H1 (cell line): ENCODE measurements around the gene JAKMIP1. TPM values are rescaled to one million over a fixed set of nuclear protein-coding genes. Genes with fewer than 3 reads are reported as not detected.

Experiments used
- CTCF ChIA-PET: fragments of 300-600 bp; sonication (Branson Sonifier 250); formaldehyde crosslinking; loops from one replicate; lab custom pipeline; 2021; ENCODE audit not compliant: partially characterized antibody; lab: Charles Lee
- POLR2A ChIA-PET: fragments of 300-600 bp; sonication (Branson Sonifier 250); formaldehyde crosslinking; loops from one replicate; lab custom pipeline; 2021; ENCODE audit warnings: inconsistent platforms; ENCODE audit not compliant: partially characterized antibody; lab: Charles Lee
- DNase-seq, 2 experiments: peaks; one replicate each; pipeline versions ENCODE4 v3.0.0 to v3.0.0-alpha.2; 2010 to 2022; ENCODE audit warnings: low spot score in 2 of 2, low read depth in 1 of 2, mixed read lengths in 1 of 2
- FAIRE-seq: peaks from 2 replicates; lab custom pipeline; 2011; peaks lifted over from hg19 to GRCh38; lab: Jason Lieb, UNC
- H2AFZ ChIP-seq: 2 replicates; pipeline ENCODE4 v1.8.1; 2012; ENCODE audit warnings: low read length, inconsistent platforms
- H2AK5ac ChIP-seq: 2 replicates; pipeline ENCODE4 v1.6.1; 2013; ENCODE audit warnings: low read depth, low read length
- H2BK120ac ChIP-seq: replicated peaks from 2 replicates; pipeline ENCODE3; 2013; ENCODE audit warnings: low read depth, low read length, inconsistent platforms
- H2BK12ac ChIP-seq: 2 replicates; pipeline ENCODE4 v1.6.1; 2013; ENCODE audit warnings: low read depth, low read length
- H2BK15ac ChIP-seq: 2 replicates; pipeline ENCODE4 v1.6.1; 2013; ENCODE audit warnings: low read length
- H2BK20ac ChIP-seq: 2 replicates; pipeline ENCODE4 v1.6.1; 2013; ENCODE audit warnings: low read length
- H2BK5ac ChIP-seq: 2 replicates; pipeline ENCODE4 v1.6.1; 2013; ENCODE audit warnings: low read depth, low read length
- H3K14ac ChIP-seq: 2 replicates; pipeline ENCODE4 v1.6.1; 2013; ENCODE audit warnings: inconsistent platforms; ENCODE audit not compliant: insufficient read length
- H3K18ac ChIP-seq: 2 replicates; pipeline ENCODE4 v1.6.1; 2013; ENCODE audit warnings: low read length; ENCODE audit errors: extremely low read depth
- H3K23ac ChIP-seq: 2 replicates; pipeline ENCODE4 v1.6.1; 2013; ENCODE audit warnings: inconsistent platforms; ENCODE audit not compliant: insufficient read length
- H3K23me2 ChIP-seq: 2 replicates; pipeline ENCODE4 v1.6.1; 2013; ENCODE audit warnings: low read depth, low read length
- H3K27ac ChIP-seq: 2 replicates; pipeline ENCODE4 v1.6.1; 2011; ENCODE audit warnings: low read depth, low read length, inconsistent platforms
- H3K27me3 ChIP-seq, 4 experiments: replicated peaks in 1 of 4; 1 replicate in 1 of 4; 2 replicates in 3 of 4; pipeline versions ENCODE4 v1.6.1 to v1.8.1; 2011 to 2013; ENCODE audit warnings: low read length in 3 of 4, mild to moderate bottlenecking in 3 of 4, inconsistent platforms in 2 of 4, mixed read lengths in 2 of 4, moderate library complexity in 1 of 4; ENCODE audit not compliant: control insufficient read depth in 3 of 4, insufficient read depth in 3 of 4; ENCODE audit errors: extremely low read depth in 1 of 4
- H3K36me3 ChIP-seq, 4 experiments: 2 replicates each; pipeline versions ENCODE4 v1.6.1 to v1.8.1; 2011 to 2013; ENCODE audit warnings: mild to moderate bottlenecking in 4 of 4, low read length in 3 of 4, moderate library complexity in 2 of 4, control low read depth in 1 of 4, inconsistent platforms in 1 of 4; ENCODE audit not compliant: insufficient read depth in 4 of 4, control insufficient read depth in 2 of 4
- H3K4ac ChIP-seq: replicated peaks from 2 replicates; pipeline ENCODE3; 2013; ENCODE audit warnings: low read length, low read depth, mixed read lengths, inconsistent platforms; ENCODE audit not compliant: insufficient read length
- H3K4me1 ChIP-seq, 4 experiments: replicated peaks in 1 of 4; 1 replicate in 1 of 4; 2 replicates in 3 of 4; pipeline versions ENCODE4 v1.6.1 to v1.8.1; 2011 to 2013; ENCODE audit warnings: low read length in 3 of 4, inconsistent platforms in 2 of 4, mixed read lengths in 1 of 4; ENCODE audit not compliant: insufficient read depth in 4 of 4, control insufficient read depth in 3 of 4
- H3K4me2 ChIP-seq, 2 experiments: 2 replicates each; pipeline versions ENCODE4 v1.6.1 to v1.8.1; 2011 to 2013; ENCODE audit warnings: low read depth in 2 of 2, low read length in 2 of 2, control low read depth in 1 of 2, inconsistent platforms in 1 of 2, mild to moderate bottlenecking in 1 of 2; ENCODE audit not compliant: insufficient read depth in 1 of 2
- H3K4me3 ChIP-seq, 4 experiments: fragments of 200-600, 300-600 bp in 1 of 4; sonication (generic), shearing (Covaris generic), sonication (Bioruptor Twin) in 1 of 4; 2 replicates each; pipeline versions ENCODE4 v1.5.1 to v1.8.1; 2011 to 2016; ENCODE audit warnings: low read length in 4 of 4, low read depth in 3 of 4, control low read depth in 2 of 4, inconsistent platforms in 2 of 4, mild to moderate bottlenecking in 2 of 4, mixed read lengths in 1 of 4, moderate library complexity in 1 of 4; ENCODE audit not compliant: insufficient read depth in 2 of 4; ENCODE audit errors: extremely low read depth in 1 of 4
- H3K56ac ChIP-seq: replicated peaks from 2 replicates; pipeline ENCODE3; 2013; ENCODE audit warnings: low read depth, mild to moderate bottlenecking, mixed read lengths, low read length, inconsistent platforms; ENCODE audit not compliant: insufficient read length
- H3K79me1 ChIP-seq: 2 replicates; pipeline ENCODE4 v1.6.1; 2013; ENCODE audit warnings: low read depth, low read length, control low read depth
- H3K79me2 ChIP-seq, 2 experiments: 2 replicates each; pipeline versions ENCODE4 v1.6.1 to v1.8.1; 2012 to 2013; ENCODE audit warnings: low read length in 2 of 2, mild to moderate bottlenecking in 2 of 2, inconsistent platforms in 1 of 2; ENCODE audit not compliant: insufficient read depth in 2 of 2, control insufficient read depth in 1 of 2
- H3K9ac ChIP-seq, 4 experiments: replicated peaks in 1 of 4; 1 replicate in 1 of 4; 2 replicates in 3 of 4; pipeline versions ENCODE4 v1.6.1 to v1.8.1; 2011 to 2013; ENCODE audit warnings: low read depth in 3 of 4, low read length in 3 of 4, control low read depth in 2 of 4, mild to moderate bottlenecking in 2 of 4, moderate library complexity in 2 of 4, inconsistent platforms in 1 of 4; ENCODE audit errors: extremely low read depth in 1 of 4
- H3K9me3 ChIP-seq, 2 experiments: 2 replicates each; pipeline versions ENCODE4 v1.6.1 to v1.8.1; 2012 to 2013; ENCODE audit warnings: mild to moderate bottlenecking in 2 of 2, moderate library complexity in 2 of 2, control low read depth in 1 of 2, inconsistent platforms in 1 of 2, low read depth in 1 of 2, low read length in 1 of 2, mixed read lengths in 1 of 2; ENCODE audit not compliant: insufficient read depth in 2 of 2
- H4K20me1 ChIP-seq, 2 experiments: replicated peaks in 1 of 2; 2 replicates each; pipeline versions ENCODE3 to v1.8.1; 2011 to 2013; ENCODE audit warnings: inconsistent platforms in 2 of 2, low read length in 2 of 2, mild to moderate bottlenecking in 1 of 2; ENCODE audit not compliant: insufficient read depth in 2 of 2, control insufficient read depth in 1 of 2
- H4K5ac ChIP-seq: 2 replicates; pipeline ENCODE4 v1.6.1; 2013; ENCODE audit warnings: low read length, low read depth, mixed read lengths, inconsistent platforms; ENCODE audit not compliant: insufficient read length
- H4K8ac ChIP-seq: 2 replicates; pipeline ENCODE4 v1.8.0; 2013; ENCODE audit warnings: mild to moderate bottlenecking, moderate library complexity, low read length, inconsistent platforms; ENCODE audit not compliant: insufficient read depth; ENCODE audit errors: extremely low read depth
- H4K91ac ChIP-seq: replicated peaks from 2 replicates; pipeline ENCODE3; 2013; ENCODE audit warnings: low read length, mixed read lengths, inconsistent platforms; ENCODE audit not compliant: insufficient read length
- ATF3 ChIP-seq: IDR thresholded peaks from 2 replicates; pipeline ENCODE4 v1.6.1; 2011; ENCODE audit warnings: low read depth, mild to moderate bottlenecking, low read length; ENCODE audit not compliant: insufficient read depth
- CTBP2 ChIP-seq: IDR thresholded peaks from 2 replicates; pipeline ENCODE4 v1.7.0; 2011; ENCODE audit warnings: borderline replicate concordance, mild to moderate bottlenecking, moderate library complexity, mixed read lengths, low read length; ENCODE audit not compliant: insufficient read depth, insufficient read length
- KDM4A ChIP-seq: IDR thresholded peaks from one replicate; pipeline ENCODE4 v1.7.1; 2012; ENCODE audit warnings: low read depth, mild to moderate bottlenecking, moderate library complexity, low read length, inconsistent platforms; ENCODE audit not compliant: severe bottlenecking
- TBP ChIP-seq: IDR thresholded peaks from 2 replicates; pipeline ENCODE4 v1.6.1; 2011; ENCODE audit warnings: low read depth, low read length, improper control_type of control experiment
- WGBS, 2 experiments: shearing (Covaris generic) in 1 of 2; methylation state at CpG; one replicate each; pipeline versions ENCODE4 v1.1.6 to v1.1.7; 2013 to 2015; ENCODE audit warnings: low lambda C conversion rate in 2 of 2, mixed read lengths in 2 of 2, inconsistent platforms in 1 of 2, low coverage in 1 of 2, missing lambda C conversion rate in 1 of 2; ENCODE audit not compliant: insufficient replicate concordance in 2 of 2, insufficient coverage in 1 of 2, insufficient read length in 1 of 2; ENCODE audit errors: extremely low coverage in 1 of 2, missing lambda C conversion rate in 1 of 2; 5-methylcytosine and 5-hydroxymethylcytosine counted together
- polyA plus RNA-seq, 7 experiments: library from polyadenylated mRNA; depleted of rRNA in 3 of 7; stranded (reverse) in 5 of 7; unstranded in 2 of 7; fragments of >200 nt in 5 of 7; fragments of 200-250 nt in 2 of 7; gene quantifications; 1 replicate in 5 of 7; 2 replicates in 1 of 7; 4 replicates in 1 of 7; pipeline versions ENCODE4 v1.2.1 to v1.2.3, GENCODE V29; 2011 to 2013; ENCODE audit warnings: missing spikeins in 2 of 7, mixed read lengths in 2 of 7
- total RNA-seq: library from RNA; stranded (reverse); fragmentation: NEBNext Ultra II Directional; extraction: Animal tissue kit (Norgen Biotek cat#: 25700); gene quantifications from 2 replicates; pipeline ENCODE4 v1.2.1, GENCODE V29; 2021
- TF ChIP-seq, protein P1 (sequence below): IDR thresholded peaks from 2 replicates; pipeline ENCODE4 v1.6.1; 2011; ENCODE audit warnings: low read length, improper control_type of control experiment

The JAKMIP1 gene
- total and polyA plus RNA-seq, 2 of the 8 experiments (the other 6 are each of a cell fraction or from before 2014, with no cell fraction given) = 2.5 to 4.4 TPM

- no peak overlapping the region for H3K56ac ChIP-seq
- H3K14ac ChIP-seq = no peak overlapping the region
- no peak overlapping the region for H2BK20ac ChIP-seq
- H3K9me3 ChIP-seq = no peaks in the 10 kb centered on the region
- H2BK5ac ChIP-seq = no peak overlapping the region
- no peak overlapping the region for H3K27ac ChIP-seq
- no peak for DNase-seq
- H2AFZ ChIP-seq = no peak overlapping the region
- no peak overlapping the region for H4K5ac ChIP-seq
- TF ChIP-seq, protein P1, sequence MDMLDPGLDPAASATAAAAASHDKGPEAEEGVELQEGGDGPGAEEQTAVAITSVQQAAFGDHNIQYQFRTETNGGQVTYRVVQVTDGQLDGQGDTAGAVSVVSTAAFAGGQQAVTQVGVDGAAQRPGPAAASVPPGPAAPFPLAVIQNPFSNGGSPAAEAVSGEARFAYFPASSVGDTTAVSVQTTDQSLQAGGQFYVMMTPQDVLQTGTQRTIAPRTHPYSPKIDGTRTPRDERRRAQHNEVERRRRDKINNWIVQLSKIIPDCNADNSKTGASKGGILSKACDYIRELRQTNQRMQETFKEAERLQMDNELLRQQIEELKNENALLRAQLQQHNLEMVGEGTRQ = peak; percentile 74
- TF ChIP-seq TBP (no peak), KDM4A (no peak), ATF3 (0 out of 2 replicates have a peak, but pooled peaks have one; percentile 15), CTBP2 (no peak)
- TF ChIP-seq, all 59 proteins: peak for 2
- FAIRE-seq = no peak
- Histone ChIP-seq H2BK15ac (no peak overlapping the region; the same call in 1 of the 2 replicates), H3K23ac (no peak overlapping the region), H3K4ac (no peak overlapping the region), H3K79me2 (no peaks in the 10 kb centered on the region), H2BK12ac (no peak overlapping the region), H4K20me1 (peaks cover 0 to 3% of the 10 kb centered on the region in 2 experiments), H3K9ac (no peak overlapping the region), H3K27me3 (peaks cover 0 to 14% (median 9%) of the 10 kb centered on the region in 4 experiments; a peak in 5 of 7 replicates), H3K4me2 (no peak overlapping the region; a peak in 1 of 4 replicates), H3K23me2 (peaks cover 18% of the 10 kb centered on the region; the same call in 1 of the 2 replicates), H2AK5ac (no peak overlapping the region), H4K8ac (peak overlapping the region; percentile 32; the same call in 1 of the 2 replicates), H3K36me3 (no peaks in the 10 kb centered on the region), H3K4me1 (peaks cover 4 to 29% (median 15%) of the 10 kb centered on the region in 4 experiments), H2BK120ac (no peak overlapping the region), H4K91ac (no peak overlapping the region), H3K18ac (no peak overlapping the region), H3K4me3 (no peak overlapping the region), H3K79me1 (no peaks in the 10 kb centered on the region)
- WGBS, 2 experiments = 90% methylated on average over 6 of the region's 7 CpGs; no CpG with 5 or more reads in 1 of the 2 experiments
- POLR2A ChIA-PET = interaction anchor here (1.0 to 1.3 kb wide), 2 partner anchors 16 to 44 kb away, joined by 4 read pairs; no protein-coding TSS in a partner anchor
- CTCF ChIA-PET = interaction anchor here (1.0 to 1.6 kb wide), 4 partner anchors 20 to 203 kb away, joined by 3 to 6 read pairs (median 4); no protein-coding TSS in a partner anchor
These were observed 1.3 kb upstream of the JAKMIP1 start for GRCh38 chr4:6201580-6202091.
